Measurements from ENCODE around the gene FSTL4. TPM values are rescaled to one million over a fixed set of nuclear protein-coding genes. Genes with fewer than 3 reads are reported as not detected.

The FSTL4 gene
- total RNA-seq, 2 donors from 2014 or later: 4.4 to 5.5 TPM

DNA sequence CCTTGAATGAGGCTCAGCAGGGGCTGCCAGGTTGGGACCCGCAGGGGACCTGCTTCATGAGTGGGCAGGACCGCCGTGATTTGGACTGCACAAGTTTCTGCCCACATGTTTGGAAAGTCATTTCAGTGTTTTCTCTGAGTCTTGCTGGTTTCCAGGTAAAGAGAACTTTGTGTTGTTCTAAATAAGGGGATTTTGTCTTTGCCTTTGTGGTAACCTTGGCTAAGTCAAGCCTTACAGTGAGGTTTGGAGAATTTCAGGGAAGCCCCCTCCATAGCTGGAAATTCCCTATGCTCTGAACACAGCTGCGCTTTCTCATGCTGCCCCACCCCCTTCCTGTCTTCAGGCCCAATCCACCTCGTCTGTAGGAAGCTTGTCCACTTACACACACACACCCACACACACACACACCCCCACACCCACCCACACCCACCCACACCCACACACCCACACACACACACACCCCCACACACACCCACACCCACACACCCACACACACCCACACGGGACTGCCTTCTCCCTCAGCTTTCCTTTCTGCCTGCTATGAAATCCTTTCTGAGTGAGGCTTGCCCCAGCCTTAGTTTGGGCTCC is 290.4 kb downstream of the FSTL4 start:
- no peak overlapping the region for H3K4me3 ChIP-seq (ENCODE audit: low read length)
- WGBS, 2 experiments (ENCODE audit: insufficient coverage in 1 of 2, insufficient read length in 1 of 2): 80 to 86% methylated on average over 3 to 6 of the region's 6 CpGs
- H3K27ac ChIP-seq (ENCODE audit: low read depth, low read length): no peak overlapping the region
- peaks cover 15% of the 10 kb centered on the region for H3K27me3 ChIP-seq (ENCODE audit: control insufficient read depth, insufficient read depth, low read length, poor library complexity, severe bottlenecking)
- Mint-ChIP-seq H3K4me1 (peaks cover 13% of the 10 kb centered on the region), H3K4me3 (no peak overlapping the region), H3K27ac (no peak overlapping the region), H3K27me3 (ENCODE audit: insufficient read depth) (peaks cover 20% of the 10 kb centered on the region), H3K9me3 (no peaks in the 10 kb centered on the region), H3K36me3 (ENCODE audit: low read depth) (no peaks in the 10 kb centered on the region)
- TF ChIP-seq, protein P1, sequence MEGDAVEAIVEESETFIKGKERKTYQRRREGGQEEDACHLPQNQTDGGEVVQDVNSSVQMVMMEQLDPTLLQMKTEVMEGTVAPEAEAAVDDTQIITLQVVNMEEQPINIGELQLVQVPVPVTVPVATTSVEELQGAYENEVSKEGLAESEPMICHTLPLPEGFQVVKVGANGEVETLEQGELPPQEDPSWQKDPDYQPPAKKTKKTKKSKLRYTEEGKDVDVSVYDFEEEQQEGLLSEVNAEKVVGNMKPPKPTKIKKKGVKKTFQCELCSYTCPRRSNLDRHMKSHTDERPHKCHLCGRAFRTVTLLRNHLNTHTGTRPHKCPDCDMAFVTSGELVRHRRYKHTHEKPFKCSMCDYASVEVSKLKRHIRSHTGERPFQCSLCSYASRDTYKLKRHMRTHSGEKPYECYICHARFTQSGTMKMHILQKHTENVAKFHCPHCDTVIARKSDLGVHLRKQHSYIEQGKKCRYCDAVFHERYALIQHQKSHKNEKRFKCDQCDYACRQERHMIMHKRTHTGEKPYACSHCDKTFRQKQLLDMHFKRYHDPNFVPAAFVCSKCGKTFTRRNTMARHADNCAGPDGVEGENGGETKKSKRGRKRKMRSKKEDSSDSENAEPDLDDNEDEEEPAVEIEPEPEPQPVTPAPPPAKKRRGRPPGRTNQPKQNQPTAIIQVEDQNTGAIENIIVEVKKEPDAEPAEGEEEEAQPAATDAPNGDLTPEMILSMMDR (conservative IDR thresholded peaks at IDR 0.05): no peak
- no peaks in the 10 kb centered on the region for H3K36me3 ChIP-seq (ENCODE audit: control insufficient read depth, insufficient read depth, low read length)
- no peaks in the 10 kb centered on the region for H3K9me3 ChIP-seq (ENCODE audit: control insufficient read depth, low read length)
- no peak overlapping the region for H3K9ac ChIP-seq (ENCODE audit: extremely low read depth, low read length, poor library complexity, severe bottlenecking)
- no peak for DNase-seq
- peaks cover 3% of the 10 kb centered on the region for H3K4me1 ChIP-seq (ENCODE audit: control insufficient read depth, insufficient read depth, low read length)

DNA sequence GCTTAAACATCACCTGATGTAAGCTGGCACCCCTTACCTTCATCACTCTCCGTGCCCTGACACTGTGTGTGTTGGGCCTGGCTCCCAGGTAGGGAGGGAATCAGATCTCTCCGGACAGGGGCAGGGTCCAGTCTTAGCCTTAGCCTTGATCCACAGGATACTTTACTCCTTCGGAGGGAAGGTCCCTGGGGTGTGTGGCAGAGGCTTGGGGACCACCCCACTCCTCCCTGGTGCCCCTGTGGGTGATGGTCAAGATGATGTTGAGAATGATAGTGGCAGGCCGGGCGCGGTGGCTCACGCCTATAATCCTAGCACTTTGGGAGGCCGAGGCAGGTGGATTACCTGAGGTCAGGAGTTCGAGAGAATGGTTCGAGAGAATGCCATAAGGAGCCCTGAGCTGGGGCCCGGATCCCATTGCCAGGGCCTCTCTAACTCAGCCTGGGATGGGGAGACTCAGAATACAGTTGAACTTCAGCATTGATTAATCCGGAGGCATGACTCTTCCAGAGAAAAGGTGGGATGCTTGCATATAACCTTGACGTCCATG is 291.0 kb downstream of the FSTL4 start:
- DNase-seq: no peak
- Histone ChIP-seq H3K4me1 (ENCODE audit: control insufficient read depth, insufficient read depth, low read length) (peaks cover 3% of the 10 kb centered on the region), H3K9ac (ENCODE audit: extremely low read depth, low read length, poor library complexity, severe bottlenecking) (no peak overlapping the region), H3K4me3 (ENCODE audit: low read length) (no peak overlapping the region), H3K9me3 (ENCODE audit: control insufficient read depth, low read length) (no peaks in the 10 kb centered on the region), H3K27ac (ENCODE audit: low read depth, low read length) (no peak overlapping the region), H3K36me3 (ENCODE audit: control insufficient read depth, insufficient read depth, low read length) (no peaks in the 10 kb centered on the region), H3K27me3 (ENCODE audit: control insufficient read depth, insufficient read depth, low read length, poor library complexity, severe bottlenecking) (peaks cover 15% of the 10 kb centered on the region)
- Mint-ChIP-seq H3K4me3 (no peak overlapping the region), H3K27me3 (ENCODE audit: insufficient read depth) (peaks cover 20% of the 10 kb centered on the region), H3K27ac (no peak overlapping the region), H3K9me3 (no peaks in the 10 kb centered on the region), H3K36me3 (ENCODE audit: low read depth) (no peaks in the 10 kb centered on the region), H3K4me1 (peaks cover 19% of the 10 kb centered on the region)
- WGBS, 2 experiments (ENCODE audit: insufficient coverage in 1 of 2, insufficient read length in 1 of 2): 90 to 92% methylated on average over 10 to 13 of the region's 13 CpGs
- TF ChIP-seq, protein P1 (conservative IDR thresholded peaks at IDR 0.05): no peak

DNA sequence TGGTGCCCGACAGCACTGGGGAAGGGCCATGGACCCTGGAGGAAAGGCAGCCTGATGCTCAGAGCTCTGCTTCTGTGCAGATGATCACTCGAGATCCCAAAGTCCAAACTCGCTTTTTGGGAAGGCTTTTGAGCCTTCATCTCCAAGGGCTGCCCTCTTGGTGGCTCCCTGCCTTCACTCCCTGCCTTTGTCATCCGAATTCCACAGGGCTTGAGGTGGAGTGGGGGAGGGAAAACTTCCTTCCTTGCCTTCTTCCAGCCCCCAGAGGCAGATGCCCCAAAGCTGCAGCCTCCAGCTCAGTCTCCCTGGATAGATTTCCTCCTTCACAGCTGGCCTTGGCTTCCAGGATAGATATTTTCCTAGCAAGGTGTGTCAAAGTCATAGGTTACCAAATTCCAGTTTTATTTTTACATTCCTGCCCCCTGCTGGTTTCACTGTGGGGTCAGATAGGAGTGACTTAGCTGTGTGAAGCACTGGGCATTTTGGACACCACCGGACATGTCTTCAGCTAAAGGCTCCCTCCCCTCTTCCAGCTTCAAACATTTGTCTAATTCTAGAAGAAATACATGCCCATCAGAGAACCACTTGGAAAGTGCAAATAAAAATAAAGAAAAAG is 292.3 kb downstream of the FSTL4 start:
- H3K4me3 ChIP-seq (ENCODE audit: low read length): no peak overlapping the region
- Mint-ChIP-seq H3K4me1 (peaks cover 22% of the 10 kb centered on the region), H3K9me3 (no peaks in the 10 kb centered on the region), H3K27ac (no peak overlapping the region), H3K4me3 (no peak overlapping the region), H3K27me3 (ENCODE audit: insufficient read depth) (peaks cover 20% of the 10 kb centered on the region), H3K36me3 (ENCODE audit: low read depth) (no peaks in the 10 kb centered on the region)
- peaks cover 26% of the 10 kb centered on the region for H3K27me3 ChIP-seq (ENCODE audit: control insufficient read depth, insufficient read depth, low read length, poor library complexity, severe bottlenecking)
- no peak overlapping the region for H3K27ac ChIP-seq (ENCODE audit: low read depth, low read length)
- DNase-seq: peak; percentile 66
- no peaks in the 10 kb centered on the region for H3K9me3 ChIP-seq (ENCODE audit: control insufficient read depth, low read length)
- TF ChIP-seq, protein P1 (conservative IDR thresholded peaks at IDR 0.05): no peak
- no peak overlapping the region for H3K9ac ChIP-seq (ENCODE audit: extremely low read depth, low read length, poor library complexity, severe bottlenecking)
- WGBS, 2 experiments (ENCODE audit: insufficient coverage in 1 of 2, insufficient read length in 1 of 2): 74 to 77% methylated on average over 2 to 5 of the region's 5 CpGs
- peaks cover 3% of the 10 kb centered on the region for H3K4me1 ChIP-seq (ENCODE audit: control insufficient read depth, insufficient read depth, low read length)
- no peaks in the 10 kb centered on the region for H3K36me3 ChIP-seq (ENCODE audit: control insufficient read depth, insufficient read depth, low read length)
